SIG-M5 treated with dmso at 0.1 percent for 504 hours (cell line): ENCODE measurements around the gene ISCA1.

Experiments
- DNase-seq: peaks from one replicate; lab custom pipeline; 2025; ENCODE audit not compliant: unreplicated experiment; lab: John Stamatoyannopoulos, UW

The ISCA1 gene

GRCh38 chr9:86238861-86239770 is 43.2 kb downstream of the ISCA1 start:
- DNase-seq = no peak

DNA sequence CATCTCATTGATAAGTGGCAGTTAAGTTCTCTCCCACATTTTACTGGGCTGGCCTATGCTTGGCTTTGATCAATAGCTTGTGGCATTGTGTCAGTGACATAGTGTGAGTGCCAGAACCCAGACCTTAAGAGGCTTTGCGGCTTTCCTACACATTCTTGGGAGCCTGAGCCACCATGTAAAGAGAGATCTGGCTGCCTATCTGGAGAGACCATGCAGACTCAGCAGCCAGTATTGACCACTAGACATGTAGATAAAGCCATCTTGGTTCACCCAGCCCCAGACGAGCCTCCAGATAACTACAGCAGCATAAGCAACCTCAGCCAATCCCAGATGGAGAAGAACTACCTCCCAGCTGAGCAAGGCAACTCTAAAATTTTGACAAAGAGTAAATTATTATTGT is 51.5 kb downstream of the ISCA1 start:
- DNase-seq = no peak

DNA sequence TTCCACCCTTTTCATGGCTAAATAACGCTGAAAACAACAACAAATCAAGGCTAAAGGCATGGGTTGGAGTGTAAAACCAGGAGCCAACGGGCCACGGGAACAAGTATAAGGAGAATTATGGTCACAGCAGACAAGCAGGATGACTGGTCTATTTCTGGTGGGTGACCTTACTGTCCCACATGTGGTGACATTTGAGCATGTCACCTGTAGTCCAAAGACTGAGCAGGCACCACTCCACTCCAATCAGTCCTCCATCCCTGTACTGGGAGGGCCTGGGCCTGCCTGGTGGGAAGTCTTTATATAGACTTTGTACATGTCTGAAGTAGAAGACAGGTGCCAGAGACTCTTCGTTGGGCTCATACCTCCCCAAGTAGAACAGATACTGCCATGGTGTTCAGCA is 59.7 kb downstream of the ISCA1 start:
- DNase-seq = no peak

- no peak for DNase-seq
These were observed 62.7 kb downstream of the ISCA1 start for GRCh38 chr9:86219606-86220005.

DNA sequence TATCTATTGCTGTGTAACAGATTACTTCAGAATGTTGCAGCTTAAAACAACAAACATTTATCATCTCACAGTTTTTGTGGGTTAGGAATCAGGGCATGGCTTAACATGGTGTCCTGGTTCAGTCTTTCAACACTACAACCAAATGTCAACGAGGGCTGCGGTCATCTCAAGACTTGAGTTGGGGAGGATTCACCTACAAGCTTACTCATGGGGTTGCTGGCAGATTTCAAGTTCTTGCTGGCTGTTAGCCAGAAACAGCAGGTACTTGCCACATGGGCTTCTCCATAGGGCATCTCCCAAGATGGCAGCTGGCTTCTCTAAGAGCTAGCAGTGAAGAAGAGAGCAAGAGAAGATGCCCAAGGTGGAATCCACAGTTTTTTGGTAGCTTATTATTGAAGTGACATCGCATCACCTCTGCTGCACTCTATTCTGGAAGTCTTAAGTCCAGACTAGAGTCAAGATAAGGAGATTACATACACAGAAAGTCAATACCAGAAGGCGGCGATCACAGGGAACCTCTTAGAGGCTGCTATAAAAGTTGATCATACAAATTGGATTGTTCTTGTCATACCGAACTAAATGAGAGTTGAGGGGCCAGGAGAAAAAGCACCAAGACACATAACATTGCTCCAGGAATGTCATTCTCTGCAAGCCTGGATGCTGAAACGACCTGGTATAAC is 65.1 kb downstream of the ISCA1 start:
- no peak for DNase-seq
